SK-N-SH treated with all-trans-retinoic acid at 6 μM for 48 hours (cell line): Measurements from ENCODE around the gene SLC25A39.
A peak's percentile ranks its signal among the peaks of the same experiment; 100 is the strongest.

Experiments
- ATAC-seq: fragments of 200-7000 bp; cut with Tn5 transposase; 3 replicates; pipeline ENCODE4 v1.9.1; 2020; ENCODE audit warnings: mild to moderate bottlenecking, moderate library complexity
- ARNTL ChIP-seq: fragments of 450-650 bp; formaldehyde crosslinking; IDR thresholded peaks from 2 replicates; pipeline ENCODE4 v1.5.0; 2020; ENCODE audit warnings: low read depth, mild to moderate bottlenecking, moderate library complexity, borderline replicate concordance
- BACH2 ChIP-seq: fragments of 250-450 bp; sonication (Bioruptor Pico); IDR thresholded peaks from 2 replicates; pipeline ENCODE4 v1.9.0; 2021; ENCODE audit warnings: mild to moderate bottlenecking, borderline replicate concordance
- CSDC2 ChIP-seq: fragments of 250-450 bp; sonication (Bioruptor Pico); IDR thresholded peaks from 2 replicates; pipeline ENCODE4 v1.5.0; 2020; ENCODE audit warnings: mild to moderate bottlenecking, moderate library complexity
- ESRRG ChIP-seq: fragments of 250-450 bp; sonication (Bioruptor Pico); IDR thresholded peaks from 2 replicates; pipeline ENCODE4 v1.6.1; 2021; ENCODE audit warnings: mild to moderate bottlenecking
- GLIS3 ChIP-seq: fragments of 250-450 bp; sonication (Bioruptor Pico); IDR thresholded peaks from 2 replicates; pipeline ENCODE4 v1.5.0; 2020; ENCODE audit warnings: mild to moderate bottlenecking, moderate library complexity
- ISL1 ChIP-seq: fragments of 250-450 bp; sonication (Bioruptor Pico); IDR thresholded peaks from 2 replicates; pipeline ENCODE4 v2.1.2; 2022; ENCODE audit warnings: mild to moderate bottlenecking, moderate library complexity
- OSR1 ChIP-seq: fragments of 250-450 bp; sonication (Bioruptor Pico); IDR thresholded peaks from 2 replicates; pipeline ENCODE4 v1.8.0; 2022; ENCODE audit warnings: moderate library complexity, mild to moderate bottlenecking, inconsistent platforms
- PPARA ChIP-seq: fragments of 250-450 bp; sonication (Bioruptor Pico); IDR thresholded peaks from 2 replicates; pipeline ENCODE4 v1.5.0; 2020; ENCODE audit warnings: mild to moderate bottlenecking, borderline replicate concordance
- RARB ChIP-seq: fragments of 250-450 bp; sonication (Bioruptor Pico); IDR thresholded peaks from 2 replicates; pipeline ENCODE4 v1.8.0; 2021; ENCODE audit warnings: mild to moderate bottlenecking, moderate library complexity
- SNAI2 ChIP-seq: fragments of 250-450 bp; sonication (Bioruptor Pico); IDR thresholded peaks from 2 replicates; pipeline ENCODE4 v1.5.0; 2020; ENCODE audit warnings: mild to moderate bottlenecking, moderate library complexity
- TCF4 ChIP-seq: fragments of 250-450 bp; sonication (Bioruptor Pico); IDR thresholded peaks from 2 replicates; pipeline ENCODE4 v1.8.0; 2021; ENCODE audit warnings: mild to moderate bottlenecking, moderate library complexity, borderline replicate concordance
- ZC3H10 ChIP-seq: fragments of 250-450 bp; sonication (Bioruptor Pico); IDR thresholded peaks from 2 replicates; pipeline ENCODE4 v1.5.1; 2021; ENCODE audit warnings: mild to moderate bottlenecking, moderate library complexity
- ZFP3 ChIP-seq: fragments of 250-450 bp; sonication (Bioruptor Pico); IDR thresholded peaks from 2 replicates; pipeline ENCODE4 v1.5.0; 2020; ENCODE audit warnings: mild to moderate bottlenecking, moderate library complexity
- ZFP30 ChIP-seq: fragments of 450-650 bp; formaldehyde crosslinking; IDR thresholded peaks from 2 replicates; pipeline ENCODE4 v1.5.0; 2022; ENCODE audit warnings: mild to moderate bottlenecking, moderate library complexity
- ZNF565 ChIP-seq: fragments of 450-650 bp; formaldehyde crosslinking; conservative IDR thresholded peaks from 2 replicates; pipeline ENCODE4 v1.5.0; 2020; ENCODE audit warnings: low read depth, mild to moderate bottlenecking, moderate library complexity
- ZNF70 ChIP-seq: fragments of 450-650 bp; formaldehyde crosslinking; IDR thresholded peaks from 2 replicates; pipeline ENCODE4 v1.5.0; 2020; ENCODE audit warnings: mild to moderate bottlenecking, moderate library complexity
- ZNF8 ChIP-seq: fragments of 450-650 bp; formaldehyde crosslinking; IDR thresholded peaks from 2 replicates; pipeline ENCODE4 v1.5.0; 2020; ENCODE audit warnings: mild to moderate bottlenecking, moderate library complexity
- TF ChIP-seq, protein P1 (sequence below): fragments of 250-450 bp; sonication (Bioruptor Pico); IDR thresholded peaks from 2 replicates; pipeline ENCODE4 v1.5.0; 2020; ENCODE audit warnings: mild to moderate bottlenecking, moderate library complexity
- TF ChIP-seq, protein P2 (sequence below): fragments of 250-450 bp; sonication (Bioruptor Pico); IDR thresholded peaks from 2 replicates; pipeline ENCODE4 v1.5.1; 2020; ENCODE audit warnings: low read depth, mild to moderate bottlenecking, moderate library complexity
- TF ChIP-seq, protein P3 (sequence below): fragments of 250-450 bp; sonication (Bioruptor Pico); IDR thresholded peaks from 2 replicates; pipeline ENCODE4 v1.8.0; 2021; ENCODE audit warnings: low read depth, mild to moderate bottlenecking, moderate library complexity, borderline replicate concordance
- TF ChIP-seq, protein P4 (sequence below): fragments of 250-450 bp; sonication (Bioruptor Pico); IDR thresholded peaks from 2 replicates; pipeline ENCODE4 v1.5.1; 2021; ENCODE audit warnings: mild to moderate bottlenecking, moderate library complexity
- TF ChIP-seq, protein P5 (sequence below): fragments of 250-450 bp; sonication (Bioruptor Pico); IDR thresholded peaks from 2 replicates; pipeline ENCODE4 v1.8.0; 2020; ENCODE audit warnings: mild to moderate bottlenecking, moderate library complexity, borderline replicate concordance

Gene SLC25A39

DNA sequence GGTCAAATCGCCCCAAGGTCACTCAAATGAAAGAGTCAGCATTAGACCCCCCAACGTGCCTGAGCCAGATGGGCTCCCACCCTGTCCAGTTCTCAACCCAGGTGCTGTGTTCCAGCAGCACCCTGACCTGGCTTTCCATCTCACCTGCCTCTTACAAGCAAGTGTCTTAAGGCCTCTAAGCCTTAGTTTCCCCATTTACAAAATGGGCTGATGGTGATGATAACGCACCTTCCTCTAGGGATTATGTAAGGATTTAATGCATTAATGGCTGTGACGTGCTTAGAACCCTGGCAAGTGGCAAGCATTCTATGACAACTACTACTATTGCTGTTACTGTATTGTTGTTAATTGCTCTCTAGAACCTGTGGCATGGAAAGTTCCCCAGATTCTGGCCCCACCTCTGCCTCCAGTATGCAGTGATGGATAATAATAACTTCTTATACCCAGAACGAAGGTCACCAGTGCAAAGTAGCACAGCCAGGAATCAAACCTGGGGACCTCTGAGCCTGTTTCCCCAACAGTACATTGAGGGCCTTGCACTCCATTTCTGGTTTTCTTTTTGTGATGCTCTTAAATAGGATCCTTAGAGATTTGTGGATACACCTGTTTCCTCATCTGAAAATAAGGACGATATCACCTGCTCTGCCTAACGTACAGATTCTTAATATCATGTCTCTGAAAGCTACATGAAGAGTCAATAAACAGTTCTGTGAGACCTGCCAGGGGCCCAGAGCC, 3.3 kb upstream of the SLC25A39 start:
- no peak for ATAC-seq
- no peak for TF ChIP-seq ZNF8
- no peak for TF ChIP-seq ZNF70

DNA sequence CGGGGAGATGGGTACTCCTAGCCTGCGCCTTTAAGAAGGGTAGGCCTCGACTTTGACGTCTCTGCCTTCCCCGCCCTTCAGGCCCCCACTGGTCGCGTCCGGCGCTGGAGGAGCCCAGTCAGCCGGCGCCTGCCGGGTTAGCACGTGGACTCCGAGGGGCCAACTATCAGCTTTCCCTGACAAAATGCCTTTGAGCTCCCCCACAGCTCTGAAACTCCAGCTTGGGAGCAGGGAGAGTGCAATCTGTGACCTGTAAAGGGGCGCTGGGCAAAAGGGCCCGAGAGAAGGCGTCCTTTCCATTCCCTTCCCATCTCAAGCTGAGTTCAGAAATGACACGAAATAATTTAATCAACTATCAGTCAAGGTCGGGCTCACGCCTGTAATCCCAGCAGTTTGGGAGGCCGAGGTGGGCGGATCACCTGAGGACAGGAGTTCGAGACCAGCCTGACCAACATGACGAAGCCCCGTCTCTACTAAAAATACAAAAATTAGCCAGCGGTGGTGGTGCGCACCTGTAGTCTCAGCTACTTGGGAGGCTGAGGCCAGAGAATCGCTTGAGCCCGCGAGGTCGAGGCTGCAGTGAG, 2.3 kb upstream of the SLC25A39 start:
- peak; percentile 82 for ATAC-seq
- TF ChIP-seq RARB (CRISPR knock-in tag): no peak
- peak; percentile 82; the same call in 1 of the 2 replicates for TF ChIP-seq ARNTL (CRISPR knock-in tag)

DNA sequence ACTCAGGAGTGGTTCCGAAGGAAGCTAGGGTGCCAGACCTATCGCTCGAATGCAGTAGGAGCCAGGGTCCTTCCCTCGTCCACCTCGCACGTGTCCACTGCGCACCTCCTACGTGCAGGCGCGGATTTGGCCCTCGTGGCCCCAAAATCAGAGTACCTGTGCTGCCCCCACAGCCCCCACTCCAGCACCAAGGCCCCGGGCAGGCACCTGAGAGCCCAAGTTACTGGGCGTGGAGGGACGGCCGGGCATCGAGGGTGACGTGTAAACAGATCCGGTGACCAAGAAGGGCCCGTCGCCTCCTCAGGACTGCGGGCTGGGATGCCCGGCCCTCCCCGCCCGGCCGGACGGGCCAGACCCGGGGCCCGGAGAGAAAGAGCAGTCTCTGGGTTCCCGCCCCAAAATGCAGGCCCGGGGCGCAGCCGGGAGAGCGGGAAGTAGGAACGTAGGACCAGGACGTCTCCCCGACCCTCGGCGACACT, 492 bp downstream of the SLC25A39 start:
- no peak for TF ChIP-seq CSDC2
- TF ChIP-seq ESRRG (CRISPR knock-in tag): no peak
- TF ChIP-seq ZNF565 (CRISPR knock-in tag): no peak
- TF ChIP-seq, protein P1, sequence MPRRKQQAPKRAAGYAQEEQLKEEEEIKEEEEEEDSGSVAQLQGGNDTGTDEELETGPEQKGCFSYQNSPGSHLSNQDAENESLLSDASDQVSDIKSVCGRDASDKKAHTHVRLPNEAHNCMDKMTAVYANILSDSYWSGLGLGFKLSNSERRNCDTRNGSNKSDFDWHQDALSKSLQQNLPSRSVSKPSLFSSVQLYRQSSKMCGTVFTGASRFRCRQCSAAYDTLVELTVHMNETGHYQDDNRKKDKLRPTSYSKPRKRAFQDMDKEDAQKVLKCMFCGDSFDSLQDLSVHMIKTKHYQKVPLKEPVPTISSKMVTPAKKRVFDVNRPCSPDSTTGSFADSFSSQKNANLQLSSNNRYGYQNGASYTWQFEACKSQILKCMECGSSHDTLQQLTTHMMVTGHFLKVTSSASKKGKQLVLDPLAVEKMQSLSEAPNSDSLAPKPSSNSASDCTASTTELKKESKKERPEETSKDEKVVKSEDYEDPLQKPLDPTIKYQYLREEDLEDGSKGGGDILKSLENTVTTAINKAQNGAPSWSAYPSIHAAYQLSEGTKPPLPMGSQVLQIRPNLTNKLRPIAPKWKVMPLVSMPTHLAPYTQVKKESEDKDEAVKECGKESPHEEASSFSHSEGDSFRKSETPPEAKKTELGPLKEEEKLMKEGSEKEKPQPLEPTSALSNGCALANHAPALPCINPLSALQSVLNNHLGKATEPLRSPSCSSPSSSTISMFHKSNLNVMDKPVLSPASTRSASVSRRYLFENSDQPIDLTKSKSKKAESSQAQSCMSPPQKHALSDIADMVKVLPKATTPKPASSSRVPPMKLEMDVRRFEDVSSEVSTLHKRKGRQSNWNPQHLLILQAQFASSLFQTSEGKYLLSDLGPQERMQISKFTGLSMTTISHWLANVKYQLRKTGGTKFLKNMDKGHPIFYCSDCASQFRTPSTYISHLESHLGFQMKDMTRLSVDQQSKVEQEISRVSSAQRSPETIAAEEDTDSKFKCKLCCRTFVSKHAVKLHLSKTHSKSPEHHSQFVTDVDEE: no peak
- no peak for TF ChIP-seq ISL1 (CRISPR knock-in tag)
- no peak for TF ChIP-seq ZFP3 (CRISPR knock-in tag)
- TF ChIP-seq ZNF70: no peak
- TF ChIP-seq, protein P2, sequence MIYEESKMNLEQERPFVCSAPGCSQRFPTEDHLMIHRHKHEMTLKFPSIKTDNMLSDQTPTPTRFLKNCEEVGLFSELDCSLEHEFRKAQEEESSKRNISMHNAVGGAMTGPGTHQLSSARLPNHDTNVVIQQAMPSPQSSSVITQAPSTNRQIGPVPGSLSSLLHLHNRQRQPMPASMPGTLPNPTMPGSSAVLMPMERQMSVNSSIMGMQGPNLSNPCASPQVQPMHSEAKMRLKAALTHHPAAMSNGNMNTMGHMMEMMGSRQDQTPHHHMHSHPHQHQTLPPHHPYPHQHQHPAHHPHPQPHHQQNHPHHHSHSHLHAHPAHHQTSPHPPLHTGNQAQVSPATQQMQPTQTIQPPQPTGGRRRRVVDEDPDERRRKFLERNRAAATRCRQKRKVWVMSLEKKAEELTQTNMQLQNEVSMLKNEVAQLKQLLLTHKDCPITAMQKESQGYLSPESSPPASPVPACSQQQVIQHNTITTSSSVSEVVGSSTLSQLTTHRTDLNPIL: no peak
- no peak for TF ChIP-seq OSR1
- TF ChIP-seq, protein P3, sequence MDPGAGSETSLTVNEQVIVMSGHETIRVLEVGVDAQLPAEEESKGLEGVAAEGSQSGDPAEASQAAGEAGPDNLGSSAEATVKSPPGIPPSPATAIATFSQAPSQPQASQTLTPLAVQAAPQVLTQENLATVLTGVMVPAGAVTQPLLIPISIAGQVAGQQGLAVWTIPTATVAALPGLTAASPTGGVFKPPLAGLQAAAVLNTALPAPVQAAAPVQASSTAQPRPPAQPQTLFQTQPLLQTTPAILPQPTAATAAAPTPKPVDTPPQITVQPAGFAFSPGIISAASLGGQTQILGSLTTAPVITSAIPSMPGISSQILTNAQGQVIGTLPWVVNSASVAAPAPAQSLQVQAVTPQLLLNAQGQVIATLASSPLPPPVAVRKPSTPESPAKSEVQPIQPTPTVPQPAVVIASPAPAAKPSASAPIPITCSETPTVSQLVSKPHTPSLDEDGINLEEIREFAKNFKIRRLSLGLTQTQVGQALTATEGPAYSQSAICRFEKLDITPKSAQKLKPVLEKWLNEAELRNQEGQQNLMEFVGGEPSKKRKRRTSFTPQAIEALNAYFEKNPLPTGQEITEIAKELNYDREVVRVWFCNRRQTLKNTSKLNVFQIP: no peak
- TF ChIP-seq, protein P4, sequence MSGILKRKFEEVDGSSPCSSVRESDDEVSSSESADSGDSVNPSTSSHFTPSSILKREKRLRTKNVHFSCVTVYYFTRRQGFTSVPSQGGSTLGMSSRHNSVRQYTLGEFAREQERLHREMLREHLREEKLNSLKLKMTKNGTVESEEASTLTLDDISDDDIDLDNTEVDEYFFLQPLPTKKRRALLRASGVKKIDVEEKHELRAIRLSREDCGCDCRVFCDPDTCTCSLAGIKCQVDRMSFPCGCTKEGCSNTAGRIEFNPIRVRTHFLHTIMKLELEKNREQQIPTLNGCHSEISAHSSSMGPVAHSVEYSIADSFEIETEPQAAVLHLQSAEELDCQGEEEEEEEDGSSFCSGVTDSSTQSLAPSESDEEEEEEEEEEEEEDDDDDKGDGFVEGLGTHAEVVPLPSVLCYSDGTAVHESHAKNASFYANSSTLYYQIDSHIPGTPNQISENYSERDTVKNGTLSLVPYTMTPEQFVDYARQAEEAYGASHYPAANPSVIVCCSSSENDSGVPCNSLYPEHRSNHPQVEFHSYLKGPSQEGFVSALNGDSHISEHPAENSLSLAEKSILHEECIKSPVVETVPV (CRISPR knock-in tag): no peak
- no peak for TF ChIP-seq BACH2 (CRISPR knock-in tag)
- no peak for TF ChIP-seq GLIS3
- TF ChIP-seq ZC3H10 (CRISPR knock-in tag): no peak
- ATAC-seq: peak; percentile 12

DNA sequence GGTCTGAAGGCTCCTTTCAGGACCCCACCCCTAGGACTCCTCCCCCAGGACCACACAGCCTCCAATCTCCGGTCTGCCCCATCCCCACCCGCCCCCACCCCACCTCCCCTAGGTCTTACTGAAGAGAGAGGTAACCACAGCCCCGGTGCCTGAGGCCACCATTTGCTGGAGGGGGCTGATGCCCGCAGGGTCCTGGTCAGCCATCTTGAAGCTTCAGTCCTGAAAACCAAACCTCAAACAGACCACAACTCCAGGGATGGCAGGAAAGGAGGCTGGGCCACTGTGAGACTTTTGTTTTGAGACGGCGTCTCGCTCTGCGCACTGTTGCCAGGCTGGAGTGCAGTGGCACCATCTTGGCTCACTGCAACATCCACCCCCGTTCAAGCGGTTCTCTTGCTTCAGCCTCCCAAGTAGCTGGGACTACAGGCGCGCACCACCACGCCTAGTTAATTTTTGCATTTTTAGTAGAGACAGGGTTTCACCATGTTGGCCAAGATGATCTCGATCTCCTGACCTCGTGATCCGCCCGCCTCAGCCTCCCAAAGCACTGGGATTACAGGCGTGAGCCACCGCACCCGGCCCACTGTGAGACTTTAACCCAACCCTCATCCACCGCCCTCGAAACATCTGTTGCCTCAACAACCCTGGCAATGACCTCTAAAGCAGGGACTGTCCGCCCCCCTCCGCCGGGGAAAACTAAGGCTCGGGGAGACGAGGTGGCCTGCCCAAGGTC, 1.1 kb downstream of the SLC25A39 start:
- TF ChIP-seq, protein P2: no peak
- TF ChIP-seq ZFP30 (CRISPR knock-in tag) (no peak), ARNTL (CRISPR knock-in tag) (no peak), ZC3H10 (CRISPR knock-in tag) (no peak), BACH2 (CRISPR knock-in tag) (no peak), OSR1 (no peak), TCF4 (no peak), SNAI2 (no peak), CSDC2 (no peak), ESRRG (CRISPR knock-in tag) (no peak), ZNF8 (no peak), PPARA (CRISPR knock-in tag) (no peak), ZNF565 (CRISPR knock-in tag) (no peak)
- TF ChIP-seq, protein P4 (CRISPR knock-in tag): no peak
- TF ChIP-seq, protein P5, sequence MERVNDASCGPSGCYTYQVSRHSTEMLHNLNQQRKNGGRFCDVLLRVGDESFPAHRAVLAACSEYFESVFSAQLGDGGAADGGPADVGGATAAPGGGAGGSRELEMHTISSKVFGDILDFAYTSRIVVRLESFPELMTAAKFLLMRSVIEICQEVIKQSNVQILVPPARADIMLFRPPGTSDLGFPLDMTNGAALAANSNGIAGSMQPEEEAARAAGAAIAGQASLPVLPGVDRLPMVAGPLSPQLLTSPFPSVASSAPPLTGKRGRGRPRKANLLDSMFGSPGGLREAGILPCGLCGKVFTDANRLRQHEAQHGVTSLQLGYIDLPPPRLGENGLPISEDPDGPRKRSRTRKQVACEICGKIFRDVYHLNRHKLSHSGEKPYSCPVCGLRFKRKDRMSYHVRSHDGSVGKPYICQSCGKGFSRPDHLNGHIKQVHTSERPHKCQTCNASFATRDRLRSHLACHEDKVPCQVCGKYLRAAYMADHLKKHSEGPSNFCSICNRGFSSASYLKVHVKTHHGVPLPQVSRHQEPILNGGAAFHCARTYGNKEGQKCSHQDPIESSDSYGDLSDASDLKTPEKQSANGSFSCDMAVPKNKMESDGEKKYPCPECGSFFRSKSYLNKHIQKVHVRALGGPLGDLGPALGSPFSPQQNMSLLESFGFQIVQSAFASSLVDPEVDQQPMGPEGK: no peak
- no peak for ATAC-seq
